ENCODE data around the gene NELL2.

GRCh38 chr12:44649693-44650092 is 226.4 kb downstream of the NELL2 start:
- TF ChIP-seq CTCF (conservative IDR thresholded peaks at IDR 0.05) (no peak), ZFX (IDR thresholded peaks at IDR 0.05) (no peak)
